ENCODE results near the gene RNU6-7. TPM values are rescaled to one million over a fixed set of nuclear protein-coding genes. Genes with fewer than 3 reads are reported as not detected.

The RNU6-7 gene
- total RNA-seq, 2 donors from 2014 or later: not detected

DNA sequence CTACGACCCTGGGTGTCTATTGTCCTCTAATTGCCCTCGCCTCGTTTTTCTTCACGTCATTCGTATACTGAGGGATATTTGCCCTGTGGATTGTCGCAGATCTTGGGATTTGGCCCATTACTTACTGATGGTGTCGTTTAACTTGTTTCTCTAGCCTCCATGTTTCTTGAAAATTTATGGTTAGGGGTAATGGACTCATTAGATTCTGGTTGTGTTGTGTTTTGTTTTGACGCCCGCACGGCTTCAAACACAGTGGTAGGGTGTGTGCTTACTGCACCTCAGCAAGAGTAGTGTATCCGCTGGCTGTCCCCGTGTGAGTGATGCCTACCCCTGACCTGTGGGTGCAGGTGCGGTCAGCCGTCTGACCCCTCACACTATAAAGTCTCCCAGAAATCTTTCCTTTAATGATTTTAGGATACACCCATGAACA lies 2.1 kb downstream of the RNU6-7 start:
- DNase-seq (ENCODE audit: low spot score) (no peak), ATAC-seq (ENCODE audit: insufficient number of reproducible peaks, low FRiP score, low read depth) (no peak)
- Histone ChIP-seq H3K9me3 (no peaks in the 10 kb centered on the region), H3K36me3 (no peaks in the 10 kb centered on the region), H3K27ac (peak overlapping the region in 1 of 2 donors; percentile 70), H3K4me3 (peak overlapping the region; percentile 82), H3K4me1 (ENCODE audit: control insufficient read depth in 1 of 2, low read depth in 2 of 2) (peaks cover 0 to 4% of the 10 kb centered on the region in 2 donors), H3K27me3 (replicated peaks; ENCODE audit: insufficient read depth) (no peaks in the 10 kb centered on the region)
- TF ChIP-seq, protein P1, sequence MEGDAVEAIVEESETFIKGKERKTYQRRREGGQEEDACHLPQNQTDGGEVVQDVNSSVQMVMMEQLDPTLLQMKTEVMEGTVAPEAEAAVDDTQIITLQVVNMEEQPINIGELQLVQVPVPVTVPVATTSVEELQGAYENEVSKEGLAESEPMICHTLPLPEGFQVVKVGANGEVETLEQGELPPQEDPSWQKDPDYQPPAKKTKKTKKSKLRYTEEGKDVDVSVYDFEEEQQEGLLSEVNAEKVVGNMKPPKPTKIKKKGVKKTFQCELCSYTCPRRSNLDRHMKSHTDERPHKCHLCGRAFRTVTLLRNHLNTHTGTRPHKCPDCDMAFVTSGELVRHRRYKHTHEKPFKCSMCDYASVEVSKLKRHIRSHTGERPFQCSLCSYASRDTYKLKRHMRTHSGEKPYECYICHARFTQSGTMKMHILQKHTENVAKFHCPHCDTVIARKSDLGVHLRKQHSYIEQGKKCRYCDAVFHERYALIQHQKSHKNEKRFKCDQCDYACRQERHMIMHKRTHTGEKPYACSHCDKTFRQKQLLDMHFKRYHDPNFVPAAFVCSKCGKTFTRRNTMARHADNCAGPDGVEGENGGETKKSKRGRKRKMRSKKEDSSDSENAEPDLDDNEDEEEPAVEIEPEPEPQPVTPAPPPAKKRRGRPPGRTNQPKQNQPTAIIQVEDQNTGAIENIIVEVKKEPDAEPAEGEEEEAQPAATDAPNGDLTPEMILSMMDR (IDR thresholded peaks at IDR 0.05): no peak

DNA sequence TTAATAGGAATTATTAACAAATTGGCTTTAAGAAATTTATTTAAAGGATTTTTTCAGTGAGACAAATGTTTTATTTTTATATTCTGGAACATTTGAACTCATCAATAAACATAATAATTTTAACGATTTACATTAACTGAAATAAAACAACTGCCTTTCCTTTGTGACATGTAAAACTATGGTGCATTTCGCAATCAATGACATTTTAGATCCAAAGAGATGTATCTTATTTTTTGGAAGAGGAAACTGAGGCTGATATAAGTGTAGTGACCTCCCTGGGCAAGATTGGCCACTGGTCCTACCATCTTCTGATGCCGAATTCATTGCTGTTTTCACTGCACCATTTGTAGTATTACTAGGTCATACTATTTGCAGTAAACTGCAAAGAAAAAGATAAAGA lies 3.7 kb downstream of the RNU6-7 start:
- no peak overlapping the region for H3K27ac ChIP-seq
- H3K4me3 ChIP-seq: no peak overlapping the region
- DNase-seq (ENCODE audit: low spot score) (no peak), ATAC-seq (ENCODE audit: insufficient number of reproducible peaks, low FRiP score, low read depth) (no peak)
- peaks cover 0 to 4% of the 10 kb centered on the region in 2 donors for H3K4me1 ChIP-seq (ENCODE audit: control insufficient read depth in 1 of 2, low read depth in 2 of 2)
- H3K27me3 ChIP-seq (replicated peaks; ENCODE audit: insufficient read depth): no peaks in the 10 kb centered on the region
- H3K9me3 ChIP-seq: no peaks in the 10 kb centered on the region
- no peaks in the 10 kb centered on the region for H3K36me3 ChIP-seq
- TF ChIP-seq, protein P1 (IDR thresholded peaks at IDR 0.05): no peak

DNA sequence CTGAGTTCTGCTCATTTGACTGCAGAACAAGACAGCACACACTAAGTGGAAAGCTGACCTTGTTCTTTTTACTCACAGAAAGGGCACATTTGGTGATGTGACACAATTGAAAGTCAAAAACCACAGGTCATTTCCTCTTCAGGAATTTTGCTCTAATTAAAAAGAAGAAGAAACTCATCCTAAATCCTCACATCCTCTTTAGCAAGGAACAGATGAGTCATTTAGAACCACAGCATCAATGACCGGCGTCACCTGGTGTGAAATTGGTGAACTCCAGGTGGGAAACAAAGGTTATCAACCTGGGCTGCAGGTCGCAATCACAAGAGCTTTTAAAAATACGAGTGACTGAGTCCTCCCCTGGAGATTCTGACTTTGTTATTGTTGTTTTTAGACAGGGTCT lies 4.1 kb downstream of the RNU6-7 start:
- H3K4me1 ChIP-seq (ENCODE audit: control insufficient read depth in 1 of 2, low read depth in 2 of 2): peaks cover 0 to 4% of the 10 kb centered on the region in 2 donors
- DNase-seq (ENCODE audit: low spot score) (no peak), ATAC-seq (ENCODE audit: insufficient number of reproducible peaks, low FRiP score, low read depth) (no peak)
- H3K27me3 ChIP-seq (replicated peaks; ENCODE audit: insufficient read depth): no peaks in the 10 kb centered on the region
- no peaks in the 10 kb centered on the region for H3K36me3 ChIP-seq
- H3K27ac ChIP-seq: no peak overlapping the region
- H3K4me3 ChIP-seq: no peak overlapping the region
- TF ChIP-seq, protein P1 (IDR thresholded peaks at IDR 0.05): no peak
- no peaks in the 10 kb centered on the region for H3K9me3 ChIP-seq

DNA sequence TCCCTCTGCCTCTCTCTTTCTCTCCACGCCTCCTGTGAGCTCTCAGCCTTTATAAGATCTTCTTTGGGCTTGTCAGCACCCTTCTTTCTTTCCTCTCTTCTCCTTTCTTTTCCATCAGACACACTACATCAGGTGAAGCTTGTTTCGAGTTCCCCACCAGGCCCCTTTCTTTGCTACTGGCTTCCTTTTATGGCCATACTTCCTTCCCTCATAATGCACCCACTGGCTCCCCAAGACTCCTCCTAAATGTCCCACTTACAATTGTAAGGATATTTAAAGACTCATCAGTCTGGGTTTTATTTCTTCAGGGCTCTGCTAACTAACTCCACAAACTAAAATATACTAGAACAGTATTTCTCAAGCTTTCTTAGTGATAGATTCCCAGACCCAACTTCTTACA lies 4.7 kb downstream of the RNU6-7 start:
- TF ChIP-seq, protein P1 (IDR thresholded peaks at IDR 0.05): no peak
- Histone ChIP-seq H3K27ac (no peak overlapping the region), H3K9me3 (no peaks in the 10 kb centered on the region), H3K4me1 (ENCODE audit: control insufficient read depth in 1 of 2, low read depth in 2 of 2) (peaks cover 0 to 4% of the 10 kb centered on the region in 2 donors), H3K36me3 (no peaks in the 10 kb centered on the region), H3K4me3 (no peak overlapping the region), H3K27me3 (replicated peaks; ENCODE audit: insufficient read depth) (no peaks in the 10 kb centered on the region)
- DNase-seq (ENCODE audit: low spot score) (no peak), ATAC-seq (ENCODE audit: insufficient number of reproducible peaks, low FRiP score, low read depth) (no peak)

DNA sequence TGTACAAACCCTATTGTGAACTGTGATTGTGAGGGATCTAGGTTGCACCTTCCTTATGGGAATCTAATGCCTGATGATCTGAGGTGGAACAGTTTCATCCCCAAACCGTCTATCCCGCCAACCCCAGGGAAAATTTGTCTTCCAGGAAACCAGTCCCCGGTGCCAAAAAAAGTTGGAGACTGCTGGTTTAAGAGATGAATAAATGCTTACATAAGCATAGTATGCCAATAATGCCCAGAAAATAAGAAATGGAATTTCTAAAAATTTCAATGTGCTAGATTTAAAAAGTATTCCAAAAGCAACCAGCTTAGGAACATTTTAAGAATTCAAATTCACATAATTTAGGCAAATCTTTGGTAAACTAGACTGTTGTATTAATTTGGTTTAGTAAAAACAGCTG lies 6.6 kb downstream of the RNU6-7 start:
- DNase-seq (ENCODE audit: low spot score) (no peak), ATAC-seq (ENCODE audit: insufficient number of reproducible peaks, low FRiP score, low read depth) (no peak)
- Histone ChIP-seq H3K4me1 (ENCODE audit: control insufficient read depth in 1 of 2, low read depth in 2 of 2) (no peaks in the 10 kb centered on the region), H3K27ac (no peak overlapping the region), H3K9me3 (no peaks in the 10 kb centered on the region), H3K4me3 (no peak overlapping the region), H3K36me3 (no peaks in the 10 kb centered on the region), H3K27me3 (replicated peaks; ENCODE audit: insufficient read depth) (no peaks in the 10 kb centered on the region)
- TF ChIP-seq, protein P1 (IDR thresholded peaks at IDR 0.05): no peak
